ENCODE measurements around the gene CDH22. TPM values are rescaled to one million over a fixed set of nuclear protein-coding genes. Genes with fewer than 3 reads are reported as not detected.

CDH22 gene
- total RNA-seq, 1 donor from 2014 or later = 2.0 TPM

GRCh38 chr20:46157625-46158024, 150.7 kb downstream of the CDH22 start:
- FAIRE-seq (no peak), DNase-seq (ENCODE audit: low spot score in 2 of 2) (no peak)

- DNase-seq (ENCODE audit: low spot score in 2 of 2) (no peak), FAIRE-seq (no peak)
Measured at GRCh38 chr20:46157076-46157592, 151.2 kb downstream of the CDH22 start.

GRCh38 chr20:46156065-46156464, 152.2 kb downstream of the CDH22 start:
- DNase-seq (ENCODE audit: low spot score in 2 of 2) = no peak
- FAIRE-seq = no peak

GRCh38 chr20:46154796-46155195, 153.5 kb downstream of the CDH22 start:
- DNase-seq (ENCODE audit: low spot score in 2 of 2) (no peak), FAIRE-seq (no peak)

GRCh38 chr20:46154305-46154704, 154.0 kb downstream of the CDH22 start:
- DNase-seq (ENCODE audit: low spot score in 2 of 2) = no peak
- FAIRE-seq = no peak

- no peak for FAIRE-seq
- DNase-seq (ENCODE audit: low spot score in 2 of 2) = no peak
Measured at GRCh38 chr20:46152824-46153586, 155.3 kb downstream of the CDH22 start.

GRCh38 chr20:46151936-46152335, 156.4 kb downstream of the CDH22 start:
- DNase-seq (ENCODE audit: low spot score in 2 of 2) (no peak), FAIRE-seq (no peak)

- DNase-seq (ENCODE audit: low spot score in 2 of 2) = peak in 1 of 2 donors; percentile 22
Measured at GRCh38 chr20:46150943-46151342, 157.4 kb downstream of the CDH22 start.

GRCh38 chr20:46148313-46149208, 159.7 kb downstream of the CDH22 start:
- no peak for FAIRE-seq
- DNase-seq (ENCODE audit: low spot score in 2 of 2) = no peak

More at GRCh38 chr20:46150943-46151342, 157.4 kb downstream of the CDH22 start:
- FAIRE-seq = no peak

GRCh38 chr20:46145713-46146112, 162.6 kb downstream of the CDH22 start:
- DNase-seq (ENCODE audit: low spot score in 2 of 2) = no peak
- FAIRE-seq = no peak

GRCh38 chr20:46144432-46145025, 163.8 kb downstream of the CDH22 start:
- FAIRE-seq (no peak), DNase-seq (ENCODE audit: low spot score in 2 of 2) (no peak)

- DNase-seq (ENCODE audit: low spot score in 2 of 2) (no peak), FAIRE-seq (no peak)
Measured at GRCh38 chr20:46142124-46142523, 166.2 kb downstream of the CDH22 start.

- FAIRE-seq (no peak), DNase-seq (ENCODE audit: low spot score in 2 of 2) (no peak)
Measured at GRCh38 chr20:46139908-46140482, 168.3 kb downstream of the CDH22 start.

- DNase-seq (ENCODE audit: low spot score in 2 of 2) = no peak
- FAIRE-seq = no peak
Measured at GRCh38 chr20:46139266-46139889, 168.9 kb downstream of the CDH22 start.

- DNase-seq (ENCODE audit: low spot score in 2 of 2) (no peak), FAIRE-seq (no peak)
Measured at GRCh38 chr20:46137816-46138215, 170.5 kb downstream of the CDH22 start.

- FAIRE-seq (no peak), DNase-seq (ENCODE audit: low spot score in 2 of 2) (no peak)
Measured at GRCh38 chr20:46135856-46136633, 172.3 kb downstream of the CDH22 start.

GRCh38 chr20:46134716-46135115, 173.6 kb downstream of the CDH22 start:
- FAIRE-seq (no peak), DNase-seq (ENCODE audit: low spot score in 2 of 2) (no peak)

- FAIRE-seq (no peak), DNase-seq (ENCODE audit: low spot score in 2 of 2) (no peak)
Measured at GRCh38 chr20:46133886-46134654, 174.2 kb downstream of the CDH22 start.

All from frontal cortex (tissue), 4 donors.